D721Med (cell line): ENCODE data around the gene APOBEC3C.

ENCODE experiments used
- DNase-seq: peaks from one replicate; pipeline ENCODE4 v3.0.0; 2011; ENCODE audit warnings: low spot score; ENCODE audit not compliant: insufficient read length
- FAIRE-seq: peaks from 2 replicates; lab custom pipeline; 2011; peaks lifted over from hg19 to GRCh38; lab: Jason Lieb, UNC
- TF ChIP-seq, protein P1 (sequence below): IDR thresholded peaks from 2 replicates; pipeline ENCODE4 v1.5.1; 2012; ENCODE audit warnings: mild to moderate bottlenecking, control low read depth; ENCODE audit not compliant: insufficient read depth; ENCODE audit errors: missing control alignments

The APOBEC3C gene

DNA sequence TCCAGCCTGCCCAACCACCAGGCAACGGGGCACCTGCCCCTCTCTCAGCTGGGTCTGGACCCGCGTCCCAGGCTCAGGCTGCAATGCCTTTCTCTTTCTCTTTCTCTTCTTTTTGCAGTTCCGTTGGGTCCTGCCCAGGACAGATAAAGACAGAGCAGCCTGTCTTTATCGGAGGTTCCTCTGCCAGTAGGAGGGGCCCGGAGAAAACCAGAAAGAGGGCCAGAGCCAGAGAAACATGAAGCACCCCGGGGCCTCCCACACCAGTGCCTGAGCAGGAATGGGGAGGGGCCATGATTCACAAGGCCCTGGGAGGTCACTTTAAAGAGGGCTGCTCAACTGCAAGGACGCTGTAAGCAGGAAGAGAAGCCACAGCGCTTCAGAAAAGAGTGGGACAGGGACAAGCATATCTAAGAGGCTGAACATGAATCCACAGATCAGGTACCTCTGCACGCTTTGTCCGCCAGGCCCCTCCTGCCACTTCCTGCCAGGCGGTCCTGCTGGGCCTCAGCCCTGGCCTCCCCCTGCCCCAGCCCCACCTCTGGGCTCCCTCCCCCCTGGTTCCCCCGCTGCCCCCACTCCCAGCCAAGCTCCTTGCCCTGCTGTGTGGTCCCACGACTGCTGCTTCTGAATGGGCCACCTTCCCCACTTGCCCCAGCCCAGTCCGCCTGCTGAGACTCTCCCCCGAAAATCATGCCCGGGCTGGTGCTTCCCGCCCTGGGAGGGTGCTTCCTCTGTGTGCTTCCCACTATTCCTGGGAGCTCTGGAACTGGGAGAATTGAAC, at the start of gene APOBEC3C:
TSS of gene APOBEC3C (plus strand) at position 316 of the 781 bp plus-strand sequence. CDS start at position 422, 106 bp downstream.
- FAIRE-seq (no peak), DNase-seq (no peak)
- TF ChIP-seq, protein P1, sequence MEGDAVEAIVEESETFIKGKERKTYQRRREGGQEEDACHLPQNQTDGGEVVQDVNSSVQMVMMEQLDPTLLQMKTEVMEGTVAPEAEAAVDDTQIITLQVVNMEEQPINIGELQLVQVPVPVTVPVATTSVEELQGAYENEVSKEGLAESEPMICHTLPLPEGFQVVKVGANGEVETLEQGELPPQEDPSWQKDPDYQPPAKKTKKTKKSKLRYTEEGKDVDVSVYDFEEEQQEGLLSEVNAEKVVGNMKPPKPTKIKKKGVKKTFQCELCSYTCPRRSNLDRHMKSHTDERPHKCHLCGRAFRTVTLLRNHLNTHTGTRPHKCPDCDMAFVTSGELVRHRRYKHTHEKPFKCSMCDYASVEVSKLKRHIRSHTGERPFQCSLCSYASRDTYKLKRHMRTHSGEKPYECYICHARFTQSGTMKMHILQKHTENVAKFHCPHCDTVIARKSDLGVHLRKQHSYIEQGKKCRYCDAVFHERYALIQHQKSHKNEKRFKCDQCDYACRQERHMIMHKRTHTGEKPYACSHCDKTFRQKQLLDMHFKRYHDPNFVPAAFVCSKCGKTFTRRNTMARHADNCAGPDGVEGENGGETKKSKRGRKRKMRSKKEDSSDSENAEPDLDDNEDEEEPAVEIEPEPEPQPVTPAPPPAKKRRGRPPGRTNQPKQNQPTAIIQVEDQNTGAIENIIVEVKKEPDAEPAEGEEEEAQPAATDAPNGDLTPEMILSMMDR: no peak

DNA sequence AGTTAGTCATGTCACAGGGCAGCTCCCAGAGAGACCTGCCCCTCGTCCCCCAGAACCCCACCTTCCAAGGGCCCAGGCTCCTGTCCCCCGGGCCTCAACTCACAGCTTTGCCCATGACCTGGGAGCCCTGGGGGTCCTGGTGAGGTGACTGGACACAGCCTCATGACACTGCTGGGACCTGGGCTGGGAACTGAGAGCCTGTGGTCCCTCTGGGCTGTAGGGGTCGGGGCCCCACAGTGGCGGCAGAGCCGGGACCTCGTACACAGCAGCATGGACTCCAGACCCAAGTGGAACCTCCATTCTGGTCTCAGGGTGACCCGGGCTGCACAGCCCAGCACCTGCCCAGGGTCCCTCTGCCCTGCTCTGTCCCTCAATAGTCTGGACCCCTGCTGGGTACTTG, 49.8 kb upstream of the APOBEC3C start:
- FAIRE-seq (no peak), DNase-seq (no peak)
- TF ChIP-seq, protein P1: no peak

DNA sequence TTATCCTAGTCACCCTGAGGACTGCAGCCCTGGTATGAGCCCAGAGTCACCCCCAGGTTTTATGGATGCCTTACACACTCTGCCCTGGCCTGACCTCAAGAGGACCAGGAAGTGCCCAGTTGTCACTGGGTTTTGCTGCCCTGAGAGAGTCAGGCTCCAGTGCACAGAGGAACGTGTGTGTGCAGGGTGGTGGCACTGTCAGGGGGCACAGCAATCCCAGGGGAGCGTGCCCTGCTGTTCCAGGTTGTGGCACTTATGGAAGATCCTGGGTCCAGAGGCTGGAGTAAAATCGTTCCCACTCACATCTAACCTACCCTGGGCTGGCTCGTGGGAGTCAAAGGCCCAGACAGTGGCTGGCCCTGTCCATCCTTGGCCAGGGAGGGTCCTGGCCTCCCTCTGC, 49.1 kb upstream of the APOBEC3C start:
- TF ChIP-seq, protein P1: no peak
- FAIRE-seq (no peak), DNase-seq (no peak)

DNA sequence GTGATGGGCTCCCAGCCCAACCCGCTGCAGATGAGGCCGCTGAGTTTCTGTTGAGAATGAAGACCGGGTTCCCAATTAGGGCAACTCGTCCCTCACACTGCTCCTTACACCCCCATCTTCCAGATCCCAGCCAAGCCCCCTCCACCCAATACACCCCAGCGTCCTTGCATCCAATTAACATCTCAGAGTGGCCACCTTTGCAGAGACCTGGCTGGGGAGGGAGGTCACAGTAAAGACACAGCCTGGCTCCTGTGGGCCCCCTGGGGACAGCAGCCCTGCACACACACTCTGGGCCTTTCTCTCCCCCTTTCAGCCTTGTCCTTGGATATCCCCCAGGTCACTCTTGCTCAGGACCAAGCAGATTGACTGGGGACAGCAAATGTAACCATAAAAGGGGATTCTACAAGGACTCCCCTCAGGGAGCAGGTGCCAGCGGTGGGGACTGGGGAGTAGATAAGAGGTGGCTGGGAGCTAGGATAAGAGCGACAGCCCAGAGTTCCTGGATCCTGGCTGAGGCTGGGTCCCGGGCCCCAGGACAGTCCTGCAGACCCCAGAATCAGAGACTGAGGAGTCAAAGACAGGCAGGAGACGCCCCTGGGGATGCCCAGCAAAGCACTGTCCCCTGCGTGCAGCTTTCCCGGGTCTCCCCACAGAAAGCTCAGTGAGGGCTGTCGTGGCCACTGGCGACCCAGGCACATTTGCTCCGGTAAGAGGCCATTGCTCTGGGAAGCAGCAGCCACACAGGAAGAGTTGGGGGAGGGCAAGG, 48.3 kb upstream of the APOBEC3C start:
- TF ChIP-seq, protein P1: no peak
- DNase-seq (no peak), FAIRE-seq (no peak)

DNA sequence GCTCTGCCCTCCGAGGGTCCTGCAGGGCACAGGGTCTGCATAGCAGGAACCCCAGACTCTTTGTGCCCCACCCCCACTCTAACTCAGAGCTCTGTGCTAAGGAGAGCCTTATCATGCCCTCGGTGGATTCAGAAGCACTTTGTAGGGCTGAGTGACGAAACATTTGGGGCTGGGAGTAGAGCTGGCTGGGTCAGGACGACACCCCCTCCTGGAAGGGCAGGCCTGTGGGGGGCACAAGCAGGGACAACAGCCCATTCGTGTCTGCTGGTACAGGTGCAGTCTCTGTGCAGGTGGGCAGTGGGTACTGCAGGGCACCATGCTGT, 47.7 kb upstream of the APOBEC3C start:
- TF ChIP-seq, protein P1: no peak
- DNase-seq: no peak

DNA sequence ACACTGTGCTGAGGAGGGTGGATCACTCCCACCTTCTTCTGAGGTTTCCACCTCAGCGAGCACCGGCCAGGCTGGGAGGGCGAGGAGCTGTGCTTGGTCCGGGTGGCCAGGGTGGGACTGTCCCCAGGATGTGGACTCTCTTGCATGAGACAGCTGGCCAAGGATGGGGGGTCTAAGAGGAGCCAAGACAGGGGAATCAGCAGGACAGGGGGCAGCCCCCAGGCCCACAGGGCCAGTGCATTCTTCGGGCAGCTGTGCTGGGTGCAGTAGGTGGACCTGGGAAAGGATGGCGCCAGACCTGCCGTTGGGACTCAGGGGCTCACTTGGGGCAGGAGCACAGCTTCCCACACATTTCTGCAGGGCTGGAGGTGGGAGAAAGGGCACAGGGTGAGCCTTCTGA, 47.1 kb upstream of the APOBEC3C start:
- TF ChIP-seq, protein P1: no peak
- FAIRE-seq (no peak), DNase-seq (no peak)

More for the DNA sequence above, 47.7 kb upstream of the APOBEC3C start:
- FAIRE-seq: no peak
